Suppressor macrophage treated with lipopolysaccharide for 4 hours (primary cell): ENCODE measurements around the gene FUT6.
A peak's percentile ranks its signal among the peaks of the same experiment; 100 is the strongest.

Experiments
- DNase-seq: peaks from one replicate; pipeline ENCODE4 v3.0.0-alpha.2; 2020

The FUT6 gene

GRCh38 chr19:5827342-5827890 lies 12.1 kb downstream of the FUT6 start:
- no peak for DNase-seq

- peak; percentile 36 for DNase-seq
These were observed 12.8 kb downstream of the FUT6 start for GRCh38 chr19:5826531-5827341.

- no peak for DNase-seq
These were observed 14.3 kb downstream of the FUT6 start for GRCh38 chr19:5825178-5825577.

- DNase-seq = no peak
These were observed 14.8 kb downstream of the FUT6 start for GRCh38 chr19:5824751-5825150.

- DNase-seq = no peak
These were observed 15.8 kb downstream of the FUT6 start for GRCh38 chr19:5823579-5824281.

GRCh38 chr19:5822181-5822844 lies 17.2 kb downstream of the FUT6 start:
- no peak for DNase-seq

GRCh38 chr19:5821521-5822180 lies 17.9 kb downstream of the FUT6 start:
- no peak for DNase-seq

- DNase-seq = no peak
These were observed 18.7 kb downstream of the FUT6 start for GRCh38 chr19:5820785-5821184.

- DNase-seq = no peak
These were observed 20.9 kb downstream of the FUT6 start for GRCh38 chr19:5818594-5818993.

- DNase-seq = no peak
These were observed 22.3 kb downstream of the FUT6 start for GRCh38 chr19:5817218-5817617.

GRCh38 chr19:5814852-5815246 lies 24.7 kb downstream of the FUT6 start:
- DNase-seq = no peak

GRCh38 chr19:5814123-5814851 lies 25.2 kb downstream of the FUT6 start:
- no peak for DNase-seq

- DNase-seq = no peak
These were observed 28.4 kb downstream of the FUT6 start for GRCh38 chr19:5811117-5811516.

- DNase-seq = no peak
These were observed 30.0 kb downstream of the FUT6 start for GRCh38 chr19:5809469-5809868.

GRCh38 chr19:5809053-5809452 lies 30.4 kb downstream of the FUT6 start:
- DNase-seq = no peak

- no peak for DNase-seq
These were observed 31.2 kb downstream of the FUT6 start for GRCh38 chr19:5808120-5808816.

GRCh38 chr19:5806905-5807304 lies 32.6 kb downstream of the FUT6 start:
- DNase-seq = no peak

GRCh38 chr19:5806133-5806489 lies 33.4 kb downstream of the FUT6 start:
- DNase-seq = no peak

- DNase-seq = peak; percentile 54
These were observed 33.9 kb downstream of the FUT6 start for GRCh38 chr19:5805462-5806132.

- DNase-seq = peak; percentile 14
These were observed 34.7 kb downstream of the FUT6 start, which contains the start of gene NRTN for GRCh38 chr19:5804516-5805461. TSS of gene NRTN (plus strand) at chr19:5805067. CDS start at chr19:5824166, 19,099 bp downstream.
